IPS DF 4.7 (cell line): ENCODE results near the gene GINM1.

Experiments used
- DNase-seq: peaks from one replicate; pipeline ENCODE4 v3.0.0-alpha.2; 2013; ENCODE audit warnings: low spot score; ENCODE audit errors: extremely low read depth

GINM1 gene

GRCh38 chr6:149565527-149566409 lies at the start of gene GINM1:
GINM1 (plus strand) TSS chr6:149566375; CDS start chr6:149566415, 40 bp downstream.
- peak; percentile 53 for DNase-seq

- DNase-seq = no peak
Measured at GRCh38 chr6:149529650-149530049, 36.5 kb upstream of the GINM1 start.

GRCh38 chr6:149534742-149535141 lies 31.4 kb upstream of the GINM1 start:
- DNase-seq = no peak

- no peak for DNase-seq
Measured at GRCh38 chr6:149541139-149541538, 25.0 kb upstream of the GINM1 start.

GRCh38 chr6:149544646-149545257 lies 21.4 kb upstream of the GINM1 start:
- DNase-seq = no peak

- DNase-seq = no peak
Measured at GRCh38 chr6:149545258-149545753, 20.9 kb upstream of the GINM1 start.

GRCh38 chr6:149545754-149546471 lies 20.3 kb upstream of the GINM1 start, which contains the start of gene PPIL4:
PPIL4 (minus strand) TSS chr6:149546043; CDS start chr6:149546005, 38 bp downstream.
- DNase-seq = peak; percentile 66

- DNase-seq = no peak
Measured at GRCh38 chr6:149551920-149552319, 14.3 kb upstream of the GINM1 start.

- no peak for DNase-seq
Measured at GRCh38 chr6:149558029-149558428, 8.1 kb upstream of the GINM1 start.

- no peak for DNase-seq
Measured at GRCh38 chr6:149559389-149559788, 6.8 kb upstream of the GINM1 start.

- DNase-seq = no peak
Measured at GRCh38 chr6:149560736-149561135, 5.4 kb upstream of the GINM1 start.

- no peak for DNase-seq
Measured at GRCh38 chr6:149563203-149563927, 2.8 kb upstream of the GINM1 start.

- no peak for DNase-seq
Measured at GRCh38 chr6:149563928-149564325, 2.2 kb upstream of the GINM1 start.

- DNase-seq = no peak
Measured at GRCh38 chr6:149566410-149567193, 427 bp downstream of the GINM1 start.

- DNase-seq = no peak
Measured at GRCh38 chr6:149567194-149567586, 1.0 kb downstream of the GINM1 start.

GRCh38 chr6:149567945-149568585 lies 1.9 kb downstream of the GINM1 start:
- DNase-seq = no peak

GRCh38 chr6:149580880-149581279 lies 14.7 kb downstream of the GINM1 start:
- DNase-seq = no peak

- DNase-seq = no peak
Measured at GRCh38 chr6:149581349-149581748, 15.2 kb downstream of the GINM1 start.

- no peak for DNase-seq
Measured at GRCh38 chr6:149586149-149586548, 20.0 kb downstream of the GINM1 start.

GRCh38 chr6:149592983-149593382 lies 26.8 kb downstream of the GINM1 start:
- no peak for DNase-seq
